ENCODE results near the gene U2AF2. TPM values are rescaled to one million over a fixed set of nuclear protein-coding genes. Genes with fewer than 3 reads are reported as not detected.
"Not testable (repeated sequence)": the region's sequence is repeated elsewhere in the genome, so short reads cannot be mapped to it uniquely, and the experiment has no call there.

Gene U2AF2
- total RNA-seq, 1 experiment from 2014 or later: 289 TPM

- DNase-seq: peak; percentile 41
- H3K4me3 ChIP-seq (ENCODE audit: insufficient read depth, low read depth, low read length): no peak overlapping the region
- peaks cover 8% of the 10 kb centered on the region for H3K36me3 ChIP-seq (replicated peaks; ENCODE audit: control insufficient read depth, insufficient read depth, low read length)
- no peaks in the 10 kb centered on the region for H3K27me3 ChIP-seq (ENCODE audit: control insufficient read depth, insufficient read depth, low read length)
Observed at GRCh38 chr19:55698256-55698655, 43.4 kb downstream of the U2AF2 start.

GRCh38 chr19:55699221-55699620, 44.4 kb downstream of the U2AF2 start:
- peaks cover 8% of the 10 kb centered on the region for H3K36me3 ChIP-seq (replicated peaks; ENCODE audit: control insufficient read depth, insufficient read depth, low read length)
- DNase-seq: no peak
- H3K4me3 ChIP-seq (ENCODE audit: insufficient read depth, low read depth, low read length): no peak overlapping the region
- H3K27me3 ChIP-seq (ENCODE audit: control insufficient read depth, insufficient read depth, low read length): no peaks in the 10 kb centered on the region

- Histone ChIP-seq H3K27me3 (ENCODE audit: control insufficient read depth, insufficient read depth, low read length) (no peaks in the 10 kb centered on the region), H3K36me3 (replicated peaks; ENCODE audit: control insufficient read depth, insufficient read depth, low read length) (peaks cover 4% of the 10 kb centered on the region), H3K4me3 (ENCODE audit: insufficient read depth, low read depth, low read length) (no peak overlapping the region)
- peak; percentile 28 for DNase-seq
Observed at GRCh38 chr19:55700813-55701212, 46.0 kb downstream of the U2AF2 start.

GRCh38 chr19:55702131-55702627, 47.3 kb downstream of the U2AF2 start:
- H3K4me3 ChIP-seq (ENCODE audit: insufficient read depth, low read depth, low read length): no peak overlapping the region
- no peaks in the 10 kb centered on the region for H3K27me3 ChIP-seq (ENCODE audit: control insufficient read depth, insufficient read depth, low read length)
- H3K36me3 ChIP-seq (replicated peaks; ENCODE audit: control insufficient read depth, insufficient read depth, low read length): peaks cover 1% of the 10 kb centered on the region; the same call in 1 of the 2 replicates
- peak; percentile 26 for DNase-seq

GRCh38 chr19:55703790-55704215, 49.0 kb downstream of the U2AF2 start:
- DNase-seq: peak; percentile 93
- H3K4me3 ChIP-seq (ENCODE audit: insufficient read depth, low read depth, low read length): no peak overlapping the region
- H3K27me3 ChIP-seq (ENCODE audit: control insufficient read depth, insufficient read depth, low read length): no peaks in the 10 kb centered on the region
- H3K36me3 ChIP-seq (replicated peaks; ENCODE audit: control insufficient read depth, insufficient read depth, low read length): peaks cover 1% of the 10 kb centered on the region; the same call in 1 of the 2 replicates

- Histone ChIP-seq H3K27me3 (ENCODE audit: control insufficient read depth, insufficient read depth, low read length) (no peaks in the 10 kb centered on the region), H3K36me3 (replicated peaks; ENCODE audit: control insufficient read depth, insufficient read depth, low read length) (peaks cover 1% of the 10 kb centered on the region; the same call in 1 of the 2 replicates), H3K4me3 (ENCODE audit: insufficient read depth, low read depth, low read length) (no peak overlapping the region)
- no peak for DNase-seq
Observed at GRCh38 chr19:55704494-55705245, 49.8 kb downstream of the U2AF2 start.

- no peak for DNase-seq
- no peaks in the 10 kb centered on the region for H3K27me3 ChIP-seq (ENCODE audit: control insufficient read depth, insufficient read depth, low read length)
Observed at GRCh38 chr19:55705972-55706371, 51.1 kb downstream of the U2AF2 start.

GRCh38 chr19:55711719-55712118, 56.9 kb downstream of the U2AF2 start:
- H3K4me3 ChIP-seq (ENCODE audit: insufficient read depth, low read depth, low read length): no peak overlapping the region
- H3K36me3 ChIP-seq (replicated peaks; ENCODE audit: control insufficient read depth, insufficient read depth, low read length): no peaks in the 10 kb centered on the region
- DNase-seq: no peak
- no peaks in the 10 kb centered on the region for H3K27me3 ChIP-seq (ENCODE audit: control insufficient read depth, insufficient read depth, low read length)

More at GRCh38 chr19:55705972-55706371, 51.1 kb downstream of the U2AF2 start:
- Histone ChIP-seq H3K36me3 (replicated peaks; ENCODE audit: control insufficient read depth, insufficient read depth, low read length) (peaks cover 1% of the 10 kb centered on the region; the same call in 1 of the 2 replicates), H3K4me3 (ENCODE audit: insufficient read depth, low read depth, low read length) (no peak overlapping the region)

GRCh38 chr19:55712804-55713631, 58.2 kb downstream of the U2AF2 start:
- no peak for DNase-seq
- Histone ChIP-seq H3K4me3 (ENCODE audit: insufficient read depth, low read depth, low read length) (no peak overlapping the region), H3K36me3 (replicated peaks; ENCODE audit: control insufficient read depth, insufficient read depth, low read length) (no peaks in the 10 kb centered on the region)

GRCh38 chr19:55716531-55716930, 61.7 kb downstream of the U2AF2 start:
- Histone ChIP-seq H3K4me3 (ENCODE audit: insufficient read depth, low read depth, low read length) (no peak overlapping the region), H3K27me3 (ENCODE audit: control insufficient read depth, insufficient read depth, low read length) (no peaks in the 10 kb centered on the region), H3K36me3 (replicated peaks; ENCODE audit: control insufficient read depth, insufficient read depth, low read length) (no peaks in the 10 kb centered on the region)
- DNase-seq: no peak

More at GRCh38 chr19:55712804-55713631, 58.2 kb downstream of the U2AF2 start:
- no peaks in the 10 kb centered on the region for H3K27me3 ChIP-seq (ENCODE audit: control insufficient read depth, insufficient read depth, low read length)

GRCh38 chr19:55717251-55717650, 62.4 kb downstream of the U2AF2 start:
- DNase-seq: no peak
- no peaks in the 10 kb centered on the region for H3K27me3 ChIP-seq (ENCODE audit: control insufficient read depth, insufficient read depth, low read length)
- no peak overlapping the region for H3K4me3 ChIP-seq (ENCODE audit: insufficient read depth, low read depth, low read length)
- H3K36me3 ChIP-seq (replicated peaks; ENCODE audit: control insufficient read depth, insufficient read depth, low read length): no peaks in the 10 kb centered on the region

- DNase-seq; H3K27me3 ChIP-seq (ENCODE audit: control insufficient read depth, insufficient read depth, low read length): not testable (repeated sequence)
Observed at GRCh38 chr19:55717879-55718711, 63.3 kb downstream of the U2AF2 start.

GRCh38 chr19:55720214-55720746, 65.4 kb downstream of the U2AF2 start:
- no peaks in the 10 kb centered on the region for H3K27me3 ChIP-seq (ENCODE audit: control insufficient read depth, insufficient read depth, low read length)
- DNase-seq: no peak
- H3K4me3 ChIP-seq (ENCODE audit: insufficient read depth, low read depth, low read length): no peak overlapping the region
- no peaks in the 10 kb centered on the region for H3K36me3 ChIP-seq (replicated peaks; ENCODE audit: control insufficient read depth, insufficient read depth, low read length)

More at GRCh38 chr19:55717879-55718711, 63.3 kb downstream of the U2AF2 start:
- H3K4me3 ChIP-seq (ENCODE audit: insufficient read depth, low read depth, low read length); H3K36me3 ChIP-seq (replicated peaks; ENCODE audit: control insufficient read depth, insufficient read depth, low read length): not testable (repeated sequence)

GRCh38 chr19:55720801-55721200, 66.0 kb downstream of the U2AF2 start:
- no peak for DNase-seq
- Histone ChIP-seq H3K27me3 (ENCODE audit: control insufficient read depth, insufficient read depth, low read length) (no peaks in the 10 kb centered on the region), H3K4me3 (ENCODE audit: insufficient read depth, low read depth, low read length) (no peak overlapping the region), H3K36me3 (replicated peaks; ENCODE audit: control insufficient read depth, insufficient read depth, low read length) (no peaks in the 10 kb centered on the region)

Measured in H7 (cell line).